Activated naive CD4-positive, alpha-beta T cell (primary cell): ENCODE measurements around the gene EXOC3.
"Not testable (repeated sequence)": the region's sequence is repeated elsewhere in the genome, so short reads cannot be mapped to it uniquely, and the experiment has no call there.

Experiments used
- DNase-seq, 4 experiments: peaks; one replicate each; lab custom pipeline; 2025; lab: John Stamatoyannopoulos, UW

The EXOC3 gene

GRCh38 chr5:486597-486996 lies 43.6 kb downstream of the EXOC3 start:
- DNase-seq: not testable (repeated sequence)

- DNase-seq: no peak
Measured at GRCh38 chr5:488241-488640, 45.3 kb downstream of the EXOC3 start.

- no peak for DNase-seq
Measured at GRCh38 chr5:488744-489688, 46.0 kb downstream of the EXOC3 start.

GRCh38 chr5:489689-490080 lies 46.7 kb downstream of the EXOC3 start:
- no peak for DNase-seq

GRCh38 chr5:490116-491106 lies 47.4 kb downstream of the EXOC3 start:
- DNase-seq: no peak

GRCh38 chr5:491119-491855 lies 48.3 kb downstream of the EXOC3 start:
- no peak for DNase-seq

GRCh38 chr5:491856-492155 lies 48.8 kb downstream of the EXOC3 start:
- DNase-seq: no peak

GRCh38 chr5:492314-492893 lies 49.4 kb downstream of the EXOC3 start:
- no peak for DNase-seq

GRCh38 chr5:493119-493701 lies 50.2 kb downstream of the EXOC3 start:
- DNase-seq: no peak

- no peak for DNase-seq
Measured at GRCh38 chr5:493758-494157, 50.8 kb downstream of the EXOC3 start.

- no peak for DNase-seq
Measured at GRCh38 chr5:494667-495255, 51.8 kb downstream of the EXOC3 start.

GRCh38 chr5:496028-496427 lies 53.1 kb downstream of the EXOC3 start:
- no peak for DNase-seq

GRCh38 chr5:497090-497700 lies 54.2 kb downstream of the EXOC3 start:
- DNase-seq: no peak

- no peak for DNase-seq
Measured at GRCh38 chr5:497871-498509, 55.0 kb downstream of the EXOC3 start.

GRCh38 chr5:499233-500209 lies 56.5 kb downstream of the EXOC3 start:
- DNase-seq: no peak

GRCh38 chr5:500491-500890 lies 57.5 kb downstream of the EXOC3 start:
- DNase-seq: no peak

- no peak for DNase-seq
Measured at GRCh38 chr5:501105-501830, 58.3 kb downstream of the EXOC3 start.

GRCh38 chr5:501831-502184 lies 58.8 kb downstream of the EXOC3 start:
- no peak for DNase-seq
